HepG2 (cell line): ENCODE results near the gene LRP1-AS. TPM values are rescaled to one million over a fixed set of nuclear protein-coding genes. Genes with fewer than 3 reads are reported as not detected.

ENCODE experiments used
- FLYWCH1 ChIP-seq: sonication (generic); formaldehyde crosslinking; IDR thresholded peaks from 2 replicates; pipeline ENCODE4 v1.8.1; 2023; ENCODE audit warnings: mild to moderate bottlenecking, missing genetic modification reagents
- KLF16 ChIP-seq, 2 experiments: sonication (generic) in 1 of 2; formaldehyde crosslinking in 1 of 2; IDR thresholded peaks; 2 replicates each; pipeline versions ENCODE4 v1.6.1 to v1.8.0; 2016 to 2023; ENCODE audit warnings: missing genetic modification reagents in 2 of 2, missing compliant biosample characterization in 1 of 2
- POLR2AphosphoS5 ChIP-seq: IDR thresholded peaks from 2 replicates; pipeline ENCODE4 v1.6.1; 2012; ENCODE audit warnings: low read depth, low read length
- SNRNP70 ChIP-seq: fragments of 200-400 bp; formaldehyde crosslinking; IDR thresholded peaks from 2 replicates; pipeline ENCODE4 v1.6.1; 2017; ENCODE audit warnings: mild to moderate bottlenecking, low read depth, low read length, moderate library complexity
- ZHX2 ChIP-seq, 2 experiments: sonication (generic) in 1 of 2; formaldehyde crosslinking in 1 of 2; IDR thresholded peaks; 2 replicates each; pipeline versions ENCODE4 v1.6.1 to v1.9.0; 2014 to 2022; ENCODE audit warnings: antibody characterized with exemption in 1 of 2, borderline replicate concordance in 1 of 2, inconsistent platforms in 1 of 2, low read depth in 1 of 2, missing genetic modification reagents in 1 of 2
- ZNF230 ChIP-seq: sonication (generic); formaldehyde crosslinking; IDR thresholded peaks from 2 replicates; pipeline ENCODE4 v1.4.0; 2020; ENCODE audit warnings: mild to moderate bottlenecking, missing genetic modification reagents
- ZUFSP ChIP-seq: sonication (generic); formaldehyde crosslinking; IDR thresholded peaks from 2 replicates; pipeline ENCODE4 v1.9.0; 2021; ENCODE audit warnings: missing genetic modification reagents, mild to moderate bottlenecking, borderline replicate concordance
- polyA plus RNA-seq, 8 experiments: library from polyadenylated mRNA; depleted of rRNA in 3 of 8; stranded (reverse) in 7 of 8; unstranded in 1 of 8; fragments of >200 nt; fragmentation: Illumina TruSeq in 4 of 8; extraction: Trizol in 4 of 8; gene quantifications; 2 replicates each; pipeline versions ENCODE4 v1.2.1 to v1.2.3, GENCODE V29; 2011 to 2016; ENCODE audit warnings: low read depth in 4 of 8, missing spikeins in 1 of 8, mixed read lengths in 1 of 8; ENCODE audit not compliant: insufficient read depth in 1 of 8
- total RNA-seq, 5 experiments: library from RNA; depleted of rRNA; stranded (reverse); fragments of >200 nt; fragmentation: Illumina TruSeq; extraction: Trizol; gene quantifications; 2 replicates each; pipeline ENCODE4 v1.2.3, GENCODE V29; 2016; ENCODE audit warnings: low read depth in 1 of 5

LRP1-AS gene
- total and polyA plus RNA-seq, 2 of the 13 experiments (the other 11 are each of a cell fraction or from before 2014, with no cell fraction given): 0.20 TPM; not detected in 1

GRCh38 chr12:57110104-57111030 lies 37.1 kb downstream of the LRP1-AS start (continued):
- TF ChIP-seq FLYWCH1: no peak
- peak; percentile 58 for TF ChIP-seq POLR2AphosphoS5
- TF ChIP-seq KLF16 (CRISPR knock-in tag; IDR thresholded peaks at IDR 0.05): peak in 1 of 2 experiments; percentile 33; a peak in 1 of 4 replicates
- TF ChIP-seq ZHX2 (IDR thresholded peaks at IDR 0.05; ENCODE audit: low read depth): no peak
- TF ChIP-seq ZHX2 (CRISPR knock-in tag; IDR thresholded peaks at IDR 0.05; ENCODE audit: borderline replicate concordance): no peak
- no peak for TF ChIP-seq ZNF230
- TF ChIP-seq SNRNP70: no peak
- TF ChIP-seq ZUFSP: no peak
